GM12874 (cell line): Measurements from ENCODE around the gene AHR.

Source experiments
- CTCF ChIP-seq: IDR thresholded peaks from 2 replicates; pipeline ENCODE4 v1.5.1; 2011; ENCODE audit warnings: low read depth, mild to moderate bottlenecking, control low read depth, low read length, moderate library complexity; ENCODE audit not compliant: insufficient read depth

AHR gene

GRCh38 chr7:17275749-17276671 lies 22.4 kb upstream of the AHR start:
- no peak for TF ChIP-seq CTCF

- TF ChIP-seq CTCF: no peak
Observed at GRCh38 chr7:17279061-17279460, 19.4 kb upstream of the AHR start.

- TF ChIP-seq CTCF: no peak
Observed at GRCh38 chr7:17289074-17289645, 9.3 kb upstream of the AHR start.

- TF ChIP-seq CTCF: no peak
Observed at GRCh38 chr7:17292843-17293242, 5.6 kb upstream of the AHR start.

GRCh38 chr7:17293481-17293880 lies 5.0 kb upstream of the AHR start:
- TF ChIP-seq CTCF: no peak

GRCh38 chr7:17297243-17297642 lies 1.2 kb upstream of the AHR start:
- no peak for TF ChIP-seq CTCF

- TF ChIP-seq CTCF: no peak
Observed at GRCh38 chr7:17298840-17299482, 509 bp downstream of the AHR start.
